Endothelial cell of umbilical vein (primary cell): Measurements from ENCODE around the gene SLC9B1.

Experiments
- CTCF ChIP-seq, 2 donors: IDR thresholded peaks; 1 replicate in 1 of 2; 2 replicates in 1 of 2; pipeline ENCODE4 v1.5.1; 2011; ENCODE audit warnings: low read length in 2 of 2, mild to moderate bottlenecking in 2 of 2, moderate library complexity in 2 of 2, control low read depth in 1 of 2, inconsistent platforms in 1 of 2, low read depth in 1 of 2; ENCODE audit not compliant: insufficient read depth in 1 of 2; ENCODE audit errors: extremely low read depth in 1 of 2
- MAX ChIP-seq: IDR thresholded peaks from 2 replicates; pipeline ENCODE4 v1.6.1; 2011; ENCODE audit not compliant: insufficient read depth, insufficient read length
- POLR2AphosphoS5 ChIP-seq: IDR thresholded peaks from 2 replicates; pipeline ENCODE4 v1.6.1; 2012; ENCODE audit warnings: low read depth, mild to moderate bottlenecking, control low read depth, low read length, moderate library complexity; ENCODE audit not compliant: insufficient read depth

GRCh38 chr4:103044183-103044582, 24.7 kb upstream of the SLC9B1 start:
- no peak for TF ChIP-seq CTCF (IDR thresholded peaks at IDR 0.05; ENCODE audit: extremely low read depth in 1 of 2, insufficient read depth in 1 of 2, low read depth in 1 of 2, low read length in 2 of 2)
- TF ChIP-seq MAX: no peak
- no peak for TF ChIP-seq POLR2AphosphoS5
